WTC11 (cell line): ENCODE measurements around the gene AK8. TPM values are rescaled to one million over a fixed set of nuclear protein-coding genes. Genes with fewer than 3 reads are reported as not detected.

ENCODE experiments used
- ATAC-seq: fragments of 200-7000 bp; cut with Tn5 transposase; 2 replicates; pipeline ENCODE4 v1.10.0; 2021; ENCODE audit warnings: mild to moderate bottlenecking, moderate library complexity
- CTCF ChIA-PET: fragments of 300-600 bp; sonication (Branson Sonifier 250); formaldehyde crosslinking; loops from one replicate; lab custom pipeline; 2021; ENCODE audit warnings: antibody characterized with exemption; lab: Charles Lee
- POLR2A ChIA-PET: fragments of 350-600 bp; sonication (Branson Sonifier 250); formaldehyde crosslinking; loops from one replicate; lab custom pipeline; 2021; ENCODE audit warnings: antibody characterized with exemption; lab: Charles Lee
- DNase-seq: peaks from one replicate; pipeline ENCODE4 v3.0.0; 2021; ENCODE audit warnings: low spot score
- H3K27ac Mint-ChIP-seq: 2 replicates; pipeline ENCODE4 v1.8.0; 2021; ENCODE audit warnings: mixed read lengths
- H3K27me3 Mint-ChIP-seq: 2 replicates; pipeline ENCODE4 v1.8.0; 2021; ENCODE audit warnings: low read depth, mild to moderate bottlenecking, moderate library complexity, mixed read lengths
- H3K36me3 Mint-ChIP-seq: 2 replicates; pipeline ENCODE4 v1.8.0; 2021; ENCODE audit warnings: mixed read lengths
- H3K4me1 Mint-ChIP-seq: 2 replicates; pipeline ENCODE4 v1.8.0; 2022; ENCODE audit warnings: mixed read lengths
- H3K4me3 Mint-ChIP-seq: 2 replicates; pipeline ENCODE4 v1.8.0; 2021; ENCODE audit warnings: mild to moderate bottlenecking, moderate library complexity, mixed read lengths
- H3K9me3 Mint-ChIP-seq: 2 replicates; pipeline ENCODE4 v1.8.0; 2021; ENCODE audit warnings: mixed read lengths
- EMX1 ChIP-seq: fragments of 250-450 bp; sonication (Bioruptor Pico); IDR thresholded peaks from 2 replicates; pipeline ENCODE4 v1.8.0; 2021; ENCODE audit warnings: mild to moderate bottlenecking
- KAT7 ChIP-seq: sonication (generic); formaldehyde crosslinking; IDR thresholded peaks from 2 replicates; pipeline ENCODE4 v1.8.1; 2023; ENCODE audit warnings: missing genetic modification reagents, mild to moderate bottlenecking, borderline replicate concordance
- TCF7 ChIP-seq: sonication (generic); formaldehyde crosslinking; IDR thresholded peaks from 2 replicates; pipeline ENCODE4 v1.8.0; 2022; ENCODE audit warnings: mild to moderate bottlenecking, low read depth, missing genetic modification reagents, moderate library complexity
- ZNF317 ChIP-seq: sonication (generic); formaldehyde crosslinking; IDR thresholded peaks from 2 replicates; pipeline ENCODE4 v1.8.1; 2023; ENCODE audit warnings: low read depth, mild to moderate bottlenecking, moderate library complexity, missing genetic modification reagents, borderline replicate concordance
- ZNF671 ChIP-seq: fragments of 250-450 bp; sonication (Bioruptor Pico); IDR thresholded peaks from 2 replicates; pipeline ENCODE4 v1.8.0; 2021; ENCODE audit warnings: mild to moderate bottlenecking
- total RNA-seq: library from RNA; stranded (reverse); gene quantifications from 3 replicates; pipeline ENCODE4 v1.2.3, GENCODE V29; 2021
- TF ChIP-seq, protein P1 (sequence below): sonication (generic); formaldehyde crosslinking; IDR thresholded peaks from 2 replicates; pipeline ENCODE4 v1.8.0; 2023; ENCODE audit warnings: mild to moderate bottlenecking, missing genetic modification reagents
- TF ChIP-seq, protein P2 (sequence below): sonication (generic); formaldehyde crosslinking; IDR thresholded peaks from 2 replicates; pipeline ENCODE4 v1.8.1; 2023; ENCODE audit warnings: mild to moderate bottlenecking, missing genetic modification reagents, borderline replicate concordance
- TF ChIP-seq, protein P3 (sequence below): fragments of 250-450 bp; sonication (Bioruptor Pico); IDR thresholded peaks from 2 replicates; pipeline ENCODE4 v1.8.0; 2021; ENCODE audit warnings: mild to moderate bottlenecking
- TF ChIP-seq, protein P4 (sequence below): sonication (generic); formaldehyde crosslinking; IDR thresholded peaks from 2 replicates; pipeline ENCODE4 v1.8.0; 2022; ENCODE audit warnings: mild to moderate bottlenecking, missing genetic modification reagents
- TF ChIP-seq, protein P5 (sequence below): fragments of 250-450 bp; sonication (Bioruptor Pico); IDR thresholded peaks from 2 replicates; pipeline ENCODE4 v2.1.2; 2022; ENCODE audit warnings: mild to moderate bottlenecking, moderate library complexity
- TF ChIP-seq, protein P6 (sequence below): sonication (generic); formaldehyde crosslinking; conservative IDR thresholded peaks from 2 replicates; pipeline ENCODE4 v1.8.1; 2023; ENCODE audit warnings: mild to moderate bottlenecking, low read depth, missing genetic modification reagents, moderate library complexity
- TF ChIP-seq, protein P7 (sequence below): sonication (generic); formaldehyde crosslinking; IDR thresholded peaks from 2 replicates; pipeline ENCODE4 v1.8.0; 2022; ENCODE audit warnings: mild to moderate bottlenecking, missing genetic modification reagents
- TF ChIP-seq, protein P8 (sequence below): sonication (generic); formaldehyde crosslinking; IDR thresholded peaks from 2 replicates; pipeline ENCODE4 v1.8.0; 2022; ENCODE audit warnings: mild to moderate bottlenecking, missing genetic modification reagents

Gene AK8
- total RNA-seq, 1 experiment from 2014 or later, result 0.48 TPM

DNA sequence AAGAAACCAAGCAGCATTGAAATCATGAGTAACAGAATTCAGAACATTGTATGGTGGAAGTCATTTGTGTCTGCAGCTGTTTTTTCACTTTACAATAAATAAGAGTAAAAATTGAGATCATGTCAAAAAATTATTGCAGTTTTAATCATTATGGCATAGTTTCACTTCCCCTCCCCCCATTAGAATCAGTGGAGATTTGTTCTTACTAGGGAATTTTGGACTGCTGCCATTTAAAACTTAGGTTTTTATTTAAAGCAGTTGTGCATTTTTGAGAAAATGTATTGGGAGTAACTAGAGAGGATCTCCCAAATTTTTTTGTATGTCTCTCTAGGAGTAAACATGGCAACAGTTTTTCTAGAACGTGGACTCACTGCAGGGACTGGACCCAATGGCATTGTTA lies 187.4 kb downstream of the AK8 start:
- DNase-seq, result no peak
- peaks cover 54% of the 10 kb centered on the region for H3K36me3 Mint-ChIP-seq
- H3K27me3 Mint-ChIP-seq, result peaks cover 3% of the 10 kb centered on the region; the same call in 1 of the 2 replicates
- no peak for ATAC-seq
- ChIA-PET POLR2A (no interaction called here), CTCF (no interaction called here)
- H3K4me1 Mint-ChIP-seq, result no peaks in the 10 kb centered on the region
- TF ChIP-seq, protein P1, sequence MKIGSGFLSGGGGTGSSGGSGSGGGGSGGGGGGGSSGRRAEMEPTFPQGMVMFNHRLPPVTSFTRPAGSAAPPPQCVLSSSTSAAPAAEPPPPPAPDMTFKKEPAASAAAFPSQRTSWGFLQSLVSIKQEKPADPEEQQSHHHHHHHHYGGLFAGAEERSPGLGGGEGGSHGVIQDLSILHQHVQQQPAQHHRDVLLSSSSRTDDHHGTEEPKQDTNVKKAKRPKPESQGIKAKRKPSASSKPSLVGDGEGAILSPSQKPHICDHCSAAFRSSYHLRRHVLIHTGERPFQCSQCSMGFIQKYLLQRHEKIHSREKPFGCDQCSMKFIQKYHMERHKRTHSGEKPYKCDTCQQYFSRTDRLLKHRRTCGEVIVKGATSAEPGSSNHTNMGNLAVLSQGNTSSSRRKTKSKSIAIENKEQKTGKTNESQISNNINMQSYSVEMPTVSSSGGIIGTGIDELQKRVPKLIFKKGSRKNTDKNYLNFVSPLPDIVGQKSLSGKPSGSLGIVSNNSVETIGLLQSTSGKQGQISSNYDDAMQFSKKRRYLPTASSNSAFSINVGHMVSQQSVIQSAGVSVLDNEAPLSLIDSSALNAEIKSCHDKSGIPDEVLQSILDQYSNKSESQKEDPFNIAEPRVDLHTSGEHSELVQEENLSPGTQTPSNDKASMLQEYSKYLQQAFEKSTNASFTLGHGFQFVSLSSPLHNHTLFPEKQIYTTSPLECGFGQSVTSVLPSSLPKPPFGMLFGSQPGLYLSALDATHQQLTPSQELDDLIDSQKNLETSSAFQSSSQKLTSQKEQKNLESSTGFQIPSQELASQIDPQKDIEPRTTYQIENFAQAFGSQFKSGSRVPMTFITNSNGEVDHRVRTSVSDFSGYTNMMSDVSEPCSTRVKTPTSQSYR (CRISPR knock-in tag), result no peak
- TF ChIP-seq, protein P2, sequence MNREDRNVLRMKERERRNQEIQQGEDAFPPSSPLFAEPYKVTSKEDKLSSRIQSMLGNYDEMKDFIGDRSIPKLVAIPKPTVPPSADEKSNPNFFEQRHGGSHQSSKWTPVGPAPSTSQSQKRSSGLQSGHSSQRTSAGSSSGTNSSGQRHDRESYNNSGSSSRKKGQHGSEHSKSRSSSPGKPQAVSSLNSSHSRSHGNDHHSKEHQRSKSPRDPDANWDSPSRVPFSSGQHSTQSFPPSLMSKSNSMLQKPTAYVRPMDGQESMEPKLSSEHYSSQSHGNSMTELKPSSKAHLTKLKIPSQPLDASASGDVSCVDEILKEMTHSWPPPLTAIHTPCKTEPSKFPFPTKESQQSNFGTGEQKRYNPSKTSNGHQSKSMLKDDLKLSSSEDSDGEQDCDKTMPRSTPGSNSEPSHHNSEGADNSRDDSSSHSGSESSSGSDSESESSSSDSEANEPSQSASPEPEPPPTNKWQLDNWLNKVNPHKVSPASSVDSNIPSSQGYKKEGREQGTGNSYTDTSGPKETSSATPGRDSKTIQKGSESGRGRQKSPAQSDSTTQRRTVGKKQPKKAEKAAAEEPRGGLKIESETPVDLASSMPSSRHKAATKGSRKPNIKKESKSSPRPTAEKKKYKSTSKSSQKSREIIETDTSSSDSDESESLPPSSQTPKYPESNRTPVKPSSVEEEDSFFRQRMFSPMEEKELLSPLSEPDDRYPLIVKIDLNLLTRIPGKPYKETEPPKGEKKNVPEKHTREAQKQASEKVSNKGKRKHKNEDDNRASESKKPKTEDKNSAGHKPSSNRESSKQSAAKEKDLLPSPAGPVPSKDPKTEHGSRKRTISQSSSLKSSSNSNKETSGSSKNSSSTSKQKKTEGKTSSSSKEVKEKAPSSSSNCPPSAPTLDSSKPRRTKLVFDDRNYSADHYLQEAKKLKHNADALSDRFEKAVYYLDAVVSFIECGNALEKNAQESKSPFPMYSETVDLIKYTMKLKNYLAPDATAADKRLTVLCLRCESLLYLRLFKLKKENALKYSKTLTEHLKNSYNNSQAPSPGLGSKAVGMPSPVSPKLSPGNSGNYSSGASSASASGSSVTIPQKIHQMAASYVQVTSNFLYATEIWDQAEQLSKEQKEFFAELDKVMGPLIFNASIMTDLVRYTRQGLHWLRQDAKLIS (CRISPR knock-in tag), result no peak
- TF ChIP-seq KAT7 (CRISPR knock-in tag) (no peak), ZNF671 (CRISPR knock-in tag) (no peak), EMX1 (no peak), TCF7 (no peak), ZNF317 (no peak)
- TF ChIP-seq, protein P3, sequence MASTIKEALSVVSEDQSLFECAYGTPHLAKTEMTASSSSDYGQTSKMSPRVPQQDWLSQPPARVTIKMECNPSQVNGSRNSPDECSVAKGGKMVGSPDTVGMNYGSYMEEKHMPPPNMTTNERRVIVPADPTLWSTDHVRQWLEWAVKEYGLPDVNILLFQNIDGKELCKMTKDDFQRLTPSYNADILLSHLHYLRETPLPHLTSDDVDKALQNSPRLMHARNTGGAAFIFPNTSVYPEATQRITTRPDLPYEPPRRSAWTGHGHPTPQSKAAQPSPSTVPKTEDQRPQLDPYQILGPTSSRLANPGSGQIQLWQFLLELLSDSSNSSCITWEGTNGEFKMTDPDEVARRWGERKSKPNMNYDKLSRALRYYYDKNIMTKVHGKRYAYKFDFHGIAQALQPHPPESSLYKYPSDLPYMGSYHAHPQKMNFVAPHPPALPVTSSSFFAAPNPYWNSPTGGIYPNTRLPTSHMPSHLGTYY (CRISPR knock-in tag), result no peak
- TF ChIP-seq, protein P4, sequence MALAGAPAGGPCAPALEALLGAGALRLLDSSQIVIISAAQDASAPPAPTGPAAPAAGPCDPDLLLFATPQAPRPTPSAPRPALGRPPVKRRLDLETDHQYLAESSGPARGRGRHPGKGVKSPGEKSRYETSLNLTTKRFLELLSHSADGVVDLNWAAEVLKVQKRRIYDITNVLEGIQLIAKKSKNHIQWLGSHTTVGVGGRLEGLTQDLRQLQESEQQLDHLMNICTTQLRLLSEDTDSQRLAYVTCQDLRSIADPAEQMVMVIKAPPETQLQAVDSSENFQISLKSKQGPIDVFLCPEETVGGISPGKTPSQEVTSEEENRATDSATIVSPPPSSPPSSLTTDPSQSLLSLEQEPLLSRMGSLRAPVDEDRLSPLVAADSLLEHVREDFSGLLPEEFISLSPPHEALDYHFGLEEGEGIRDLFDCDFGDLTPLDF (CRISPR knock-in tag), result no peak
- TF ChIP-seq, protein P5, sequence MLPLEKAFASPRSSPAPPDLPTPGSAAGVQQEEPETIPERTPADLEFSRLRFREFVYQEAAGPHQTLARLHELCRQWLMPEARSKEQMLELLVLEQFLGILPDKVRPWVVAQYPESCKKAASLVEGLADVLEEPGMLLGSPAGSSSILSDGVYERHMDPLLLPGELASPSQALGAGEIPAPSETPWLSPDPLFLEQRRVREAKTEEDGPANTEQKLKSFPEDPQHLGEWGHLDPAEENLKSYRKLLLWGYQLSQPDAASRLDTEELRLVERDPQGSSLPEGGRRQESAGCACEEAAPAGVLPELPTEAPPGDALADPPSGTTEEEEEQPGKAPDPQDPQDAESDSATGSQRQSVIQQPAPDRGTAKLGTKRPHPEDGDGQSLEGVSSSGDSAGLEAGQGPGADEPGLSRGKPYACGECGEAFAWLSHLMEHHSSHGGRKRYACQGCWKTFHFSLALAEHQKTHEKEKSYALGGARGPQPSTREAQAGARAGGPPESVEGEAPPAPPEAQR (CRISPR knock-in tag), result no peak
- TF ChIP-seq, protein P6, sequence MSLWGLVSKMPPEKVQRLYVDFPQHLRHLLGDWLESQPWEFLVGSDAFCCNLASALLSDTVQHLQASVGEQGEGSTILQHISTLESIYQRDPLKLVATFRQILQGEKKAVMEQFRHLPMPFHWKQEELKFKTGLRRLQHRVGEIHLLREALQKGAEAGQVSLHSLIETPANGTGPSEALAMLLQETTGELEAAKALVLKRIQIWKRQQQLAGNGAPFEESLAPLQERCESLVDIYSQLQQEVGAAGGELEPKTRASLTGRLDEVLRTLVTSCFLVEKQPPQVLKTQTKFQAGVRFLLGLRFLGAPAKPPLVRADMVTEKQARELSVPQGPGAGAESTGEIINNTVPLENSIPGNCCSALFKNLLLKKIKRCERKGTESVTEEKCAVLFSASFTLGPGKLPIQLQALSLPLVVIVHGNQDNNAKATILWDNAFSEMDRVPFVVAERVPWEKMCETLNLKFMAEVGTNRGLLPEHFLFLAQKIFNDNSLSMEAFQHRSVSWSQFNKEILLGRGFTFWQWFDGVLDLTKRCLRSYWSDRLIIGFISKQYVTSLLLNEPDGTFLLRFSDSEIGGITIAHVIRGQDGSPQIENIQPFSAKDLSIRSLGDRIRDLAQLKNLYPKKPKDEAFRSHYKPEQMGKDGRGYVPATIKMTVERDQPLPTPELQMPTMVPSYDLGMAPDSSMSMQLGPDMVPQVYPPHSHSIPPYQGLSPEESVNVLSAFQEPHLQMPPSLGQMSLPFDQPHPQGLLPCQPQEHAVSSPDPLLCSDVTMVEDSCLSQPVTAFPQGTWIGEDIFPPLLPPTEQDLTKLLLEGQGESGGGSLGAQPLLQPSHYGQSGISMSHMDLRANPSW, result no peak
- TF ChIP-seq, protein P7, sequence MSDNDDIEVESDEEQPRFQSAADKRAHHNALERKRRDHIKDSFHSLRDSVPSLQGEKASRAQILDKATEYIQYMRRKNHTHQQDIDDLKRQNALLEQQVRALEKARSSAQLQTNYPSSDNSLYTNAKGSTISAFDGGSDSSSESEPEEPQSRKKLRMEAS (CRISPR knock-in tag), result no peak
- TF ChIP-seq, protein P8, sequence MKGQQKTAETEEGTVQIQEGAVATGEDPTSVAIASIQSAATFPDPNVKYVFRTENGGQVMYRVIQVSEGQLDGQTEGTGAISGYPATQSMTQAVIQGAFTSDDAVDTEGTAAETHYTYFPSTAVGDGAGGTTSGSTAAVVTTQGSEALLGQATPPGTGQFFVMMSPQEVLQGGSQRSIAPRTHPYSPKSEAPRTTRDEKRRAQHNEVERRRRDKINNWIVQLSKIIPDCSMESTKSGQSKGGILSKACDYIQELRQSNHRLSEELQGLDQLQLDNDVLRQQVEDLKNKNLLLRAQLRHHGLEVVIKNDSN (CRISPR knock-in tag), result no peak
- no peak overlapping the region for H3K27ac Mint-ChIP-seq
- peaks cover 6% of the 10 kb centered on the region for H3K9me3 Mint-ChIP-seq
- H3K4me3 Mint-ChIP-seq, result no peak overlapping the region
